ES-I3 (cell line): ENCODE data around the gene AHNAK.
"Not testable (repeated sequence)": the region's sequence is repeated elsewhere in the genome, so short reads cannot be mapped to it uniquely, and the experiment has no call there.

ENCODE experiments used
- H3K36me3 ChIP-seq: 2 replicates; pipeline ENCODE4 v1.6.1; 2013; ENCODE audit warnings: mild to moderate bottlenecking, low read length, control low read depth, moderate library complexity; ENCODE audit not compliant: insufficient read depth
- H3K4me1 ChIP-seq: 2 replicates; pipeline ENCODE4 v1.6.1; 2013; ENCODE audit warnings: mild to moderate bottlenecking, control low read depth, low read length; ENCODE audit not compliant: insufficient read depth
- H3K9ac ChIP-seq: 2 replicates; pipeline ENCODE4 v1.6.1; 2013; ENCODE audit warnings: low read depth, mild to moderate bottlenecking, low read length, moderate library complexity
- H3K9me3 ChIP-seq: 2 replicates; pipeline ENCODE4 v1.6.1; 2013; ENCODE audit warnings: mild to moderate bottlenecking, low read length, moderate library complexity; ENCODE audit not compliant: control insufficient read depth, insufficient read depth

The AHNAK gene

DNA sequence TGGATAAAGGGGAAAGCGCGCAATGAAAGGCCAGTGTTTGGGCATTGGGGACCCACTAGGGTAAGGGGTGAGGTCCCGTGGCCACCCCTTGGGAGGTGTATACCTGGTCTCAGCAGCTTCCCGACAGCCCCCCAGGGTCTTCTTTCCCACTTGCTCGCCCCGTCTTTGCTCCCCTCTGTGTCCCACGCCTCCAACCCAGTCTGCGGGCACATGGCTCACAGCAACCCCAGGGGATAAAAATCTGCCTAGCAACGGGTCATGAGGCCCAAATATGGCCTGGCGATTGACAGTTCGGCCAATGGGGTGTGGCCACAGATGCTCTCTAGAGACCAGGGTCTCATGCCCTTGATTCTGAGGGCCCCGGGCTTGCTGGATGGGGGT, 41.6 kb downstream of the AHNAK start:
- Histone ChIP-seq H3K36me3 (no peaks in the 10 kb centered on the region), H3K4me1 (peaks cover 36% of the 10 kb centered on the region), H3K9ac (peak overlapping the region; percentile 43; the same call in 1 of the 2 replicates), H3K9me3 (no peaks in the 10 kb centered on the region)

DNA sequence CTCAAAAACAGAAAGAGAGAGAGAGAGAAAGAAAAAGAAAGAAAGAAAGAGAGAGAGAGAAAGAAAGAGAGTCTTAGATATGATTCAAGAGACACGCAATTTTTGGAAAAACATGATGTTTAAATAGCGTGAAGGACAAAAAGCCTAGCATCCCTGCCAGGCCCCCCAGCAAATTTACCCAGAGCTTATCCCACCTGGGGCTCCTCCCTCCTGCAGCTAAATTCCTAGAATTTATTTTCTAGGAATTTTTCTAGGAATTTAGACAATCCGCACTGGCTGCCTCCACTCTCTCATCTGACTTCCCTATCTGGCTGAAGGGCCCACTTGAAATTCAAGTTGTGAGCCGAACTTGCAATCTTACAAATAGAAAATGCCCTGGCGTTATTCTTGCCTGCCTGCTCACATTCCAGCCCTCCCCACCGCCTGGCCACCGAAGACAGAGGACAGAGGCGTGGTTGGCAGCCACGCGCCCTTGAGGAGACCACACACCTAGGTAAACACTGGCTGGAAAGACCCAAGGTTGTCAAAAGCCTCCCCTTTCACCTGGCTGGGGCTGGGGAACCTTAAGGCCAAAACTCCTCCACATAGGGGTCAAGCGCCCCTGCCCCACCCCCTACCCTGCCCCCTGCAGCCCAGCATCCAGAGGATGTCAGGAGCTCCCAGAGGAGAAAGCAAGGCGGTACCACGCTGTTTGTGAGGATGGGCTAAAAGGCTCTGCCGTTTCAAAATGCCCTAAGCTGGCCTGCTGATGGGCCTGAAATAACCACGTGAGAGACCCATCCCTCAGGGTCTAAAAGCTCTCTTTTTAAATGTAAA, 42.2 kb downstream of the AHNAK start:
- no peaks in the 10 kb centered on the region for H3K9me3 ChIP-seq
- H3K9ac ChIP-seq = peak overlapping the region; percentile 43; the same call in 1 of the 2 replicates
- peaks cover 42% of the 10 kb centered on the region for H3K4me1 ChIP-seq
- H3K36me3 ChIP-seq = no peaks in the 10 kb centered on the region

DNA sequence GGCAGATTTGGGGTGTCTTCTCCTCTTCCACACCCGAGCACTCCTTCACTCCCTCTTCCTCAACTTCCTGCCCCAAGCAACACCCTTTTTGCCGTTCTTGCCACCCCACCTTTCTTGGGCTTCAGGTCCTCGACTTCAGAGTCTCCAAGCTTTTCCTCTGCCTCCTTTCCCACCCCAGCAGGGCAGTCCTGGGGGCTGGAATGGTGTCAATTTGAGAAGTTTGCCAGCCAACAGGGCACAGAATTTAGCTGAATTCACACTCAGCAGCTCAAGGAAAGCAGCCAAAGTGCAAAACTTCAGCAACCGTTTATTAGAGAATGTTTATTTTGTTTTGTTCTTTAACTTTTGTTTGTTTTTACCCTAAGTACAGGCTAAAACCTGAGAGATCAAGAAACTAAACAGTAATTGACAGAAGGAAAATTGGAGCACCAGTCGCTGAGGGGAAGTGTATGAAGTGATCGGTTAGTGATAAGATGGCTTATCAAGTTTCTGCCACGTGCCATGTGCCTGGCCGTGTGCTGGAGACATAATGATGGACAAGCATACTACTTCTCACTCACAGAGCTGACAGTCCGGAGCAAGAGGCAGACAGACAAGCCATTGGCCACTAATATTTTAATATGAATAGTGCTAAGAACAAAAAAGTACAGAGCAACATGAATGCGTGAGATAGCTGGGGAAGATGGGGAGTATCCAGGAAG, 44.4 kb downstream of the AHNAK start:
- no peak overlapping the region for H3K9ac ChIP-seq
- H3K9me3 ChIP-seq = no peaks in the 10 kb centered on the region
- peaks cover 37% of the 10 kb centered on the region for H3K4me1 ChIP-seq
- H3K36me3 ChIP-seq = no peaks in the 10 kb centered on the region

DNA sequence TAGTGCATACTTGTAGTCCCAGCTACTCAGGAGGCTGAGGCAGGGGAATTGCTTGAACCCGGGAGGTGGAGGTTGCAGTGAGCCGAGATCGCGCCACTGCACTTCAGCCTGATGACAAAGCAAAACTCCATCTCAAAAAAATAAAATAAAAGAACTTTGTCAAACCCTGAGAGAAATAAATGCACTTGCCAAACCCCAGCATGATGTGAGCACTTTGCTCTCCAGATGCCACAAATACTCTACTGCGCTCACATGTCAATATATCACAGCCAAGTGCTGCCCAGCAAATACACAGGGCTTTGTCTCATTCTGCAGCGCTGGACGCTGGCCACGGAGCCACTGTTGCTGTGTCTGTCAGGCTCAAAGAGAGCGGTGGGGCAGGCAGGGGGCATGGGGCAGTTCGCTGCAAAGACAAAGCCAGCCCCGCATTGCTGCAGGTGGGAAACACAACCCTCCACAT, 45.1 kb downstream of the AHNAK start:
- Histone ChIP-seq H3K9ac (no peak overlapping the region), H3K36me3 (no peaks in the 10 kb centered on the region), H3K4me1 (peaks cover 32% of the 10 kb centered on the region)

DNA sequence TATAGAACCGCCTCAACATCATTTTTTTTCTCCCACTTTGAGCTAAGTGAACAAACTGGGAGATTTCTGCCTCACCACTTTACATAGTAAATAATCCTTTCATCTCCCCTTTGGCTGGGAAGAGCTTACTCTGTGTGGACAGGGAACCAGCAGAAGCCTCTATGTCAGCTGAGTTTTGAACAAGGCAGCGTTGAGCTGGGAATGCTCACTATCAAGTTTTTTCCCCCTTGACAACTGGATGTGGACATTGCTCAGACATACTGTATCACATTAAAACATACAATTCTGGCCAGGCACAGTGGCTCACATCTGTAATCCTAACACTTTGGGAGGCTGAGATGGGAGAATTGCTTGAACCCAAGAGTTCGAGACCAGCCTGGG, 46.0 kb downstream of the AHNAK start:
- H3K9me3 ChIP-seq = no peaks in the 10 kb centered on the region
- no peak overlapping the region for H3K9ac ChIP-seq
- H3K4me1 ChIP-seq = peaks cover 30% of the 10 kb centered on the region
- no peaks in the 10 kb centered on the region for H3K36me3 ChIP-seq

More for the DNA sequence above, 45.1 kb downstream of the AHNAK start:
- no peaks in the 10 kb centered on the region for H3K9me3 ChIP-seq

DNA sequence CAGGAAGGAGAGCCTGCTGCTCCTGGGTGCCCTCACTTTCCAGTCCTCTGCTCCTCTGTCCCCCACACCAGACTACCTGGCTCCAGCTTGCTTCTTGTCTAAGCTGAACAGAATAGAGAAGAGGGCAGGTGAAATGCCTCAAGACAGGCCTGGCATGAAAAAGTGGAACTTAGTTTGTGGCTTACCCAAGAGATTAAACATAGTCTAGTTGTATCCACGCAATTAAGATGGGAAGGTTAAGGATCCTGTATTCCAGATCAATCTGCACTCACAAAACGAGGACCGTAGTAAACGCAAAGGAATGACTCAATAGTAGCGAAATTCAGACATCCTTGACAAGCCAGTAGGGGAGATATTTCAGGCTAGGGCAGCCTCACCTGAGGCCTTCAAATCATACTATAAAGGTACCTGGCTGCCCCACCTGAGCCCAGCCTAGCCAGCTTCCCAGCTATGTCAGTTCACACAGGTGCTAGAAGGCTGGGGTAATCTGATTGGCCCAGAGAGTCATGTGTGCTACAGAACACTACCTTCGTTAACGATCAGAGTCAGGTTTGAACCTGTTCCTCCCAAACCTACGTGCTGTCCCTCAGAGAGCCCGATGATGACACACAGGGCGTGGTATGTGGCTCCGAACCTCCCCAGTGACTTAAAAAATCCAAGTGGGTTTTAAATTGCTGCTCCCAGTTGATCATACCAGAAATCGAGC, 46.5 kb downstream of the AHNAK start:
- no peaks in the 10 kb centered on the region for H3K36me3 ChIP-seq
- no peaks in the 10 kb centered on the region for H3K9me3 ChIP-seq
- no peak overlapping the region for H3K9ac ChIP-seq
- peaks cover 27% of the 10 kb centered on the region for H3K4me1 ChIP-seq

DNA sequence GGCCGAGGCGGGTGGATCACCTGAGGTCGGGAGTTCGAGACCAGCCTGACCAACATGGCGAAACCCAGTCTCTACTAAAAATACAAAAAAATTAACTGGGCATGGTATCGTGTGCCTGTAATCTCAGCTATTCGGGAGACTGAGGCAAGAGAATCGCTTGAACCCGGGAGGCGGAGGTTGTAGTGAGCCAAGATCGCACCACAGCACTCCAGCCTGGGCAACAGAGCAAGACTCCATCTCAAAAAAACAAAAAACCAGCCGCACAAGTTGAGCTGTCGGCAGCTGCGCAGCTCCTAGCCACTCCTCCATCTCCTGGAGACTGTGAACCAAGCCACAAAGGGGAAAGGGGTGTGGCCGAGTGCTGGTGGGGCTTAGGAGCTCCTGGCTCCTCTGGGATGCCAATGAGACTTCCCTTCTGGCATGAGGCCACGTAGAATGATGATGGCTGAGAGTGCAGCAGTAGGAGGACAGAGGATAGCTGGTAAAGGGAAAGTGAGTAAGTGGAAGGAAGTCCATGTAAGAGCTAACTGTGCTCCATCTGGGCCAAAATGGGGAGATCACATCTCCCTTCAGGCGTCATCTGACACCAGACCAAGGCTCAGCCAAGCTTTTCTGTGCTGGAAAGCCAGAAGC, 47.2 kb downstream of the AHNAK start:
- not testable (repeated sequence) for H3K9me3 ChIP-seq, H3K36me3 ChIP-seq, H3K9ac ChIP-seq
- peaks cover 23% of the 10 kb centered on the region for H3K4me1 ChIP-seq

DNA sequence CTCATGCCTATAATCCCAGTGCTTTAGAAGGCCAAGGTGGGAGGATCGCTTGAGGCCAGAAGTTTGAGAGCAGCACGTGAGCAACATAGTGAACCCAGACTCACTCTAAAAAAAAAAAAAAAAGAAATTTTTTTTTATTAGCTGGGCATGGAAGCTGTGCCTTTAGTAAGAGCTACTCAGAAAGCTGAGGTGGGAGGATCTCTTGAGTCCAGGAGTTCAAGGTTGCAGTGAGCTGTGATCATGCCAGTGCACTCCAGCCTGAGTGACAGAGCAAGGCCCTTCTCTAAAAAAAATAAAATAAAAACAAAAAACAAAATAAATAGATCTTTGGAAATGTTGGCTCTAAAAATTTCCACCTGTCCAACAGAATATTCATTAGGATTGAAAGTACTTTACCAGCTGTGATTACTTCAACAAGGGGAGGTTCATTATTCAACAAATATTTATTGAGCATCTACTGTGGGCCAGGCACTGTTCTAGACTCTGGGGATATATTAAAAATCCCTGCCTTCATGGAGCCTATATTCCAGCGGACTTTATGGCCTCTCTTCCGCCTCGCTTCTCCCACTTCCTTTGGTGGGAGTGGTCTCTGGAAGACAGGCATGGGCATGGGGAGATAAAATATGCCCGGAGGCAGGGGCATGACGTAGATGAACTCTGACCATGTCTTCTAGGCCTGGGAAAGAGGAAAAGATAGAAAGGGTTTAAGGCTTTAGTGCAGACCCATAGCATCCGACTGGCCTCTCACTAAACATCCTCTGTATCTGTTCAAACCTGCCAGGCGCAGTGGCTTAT, 47.9 kb downstream of the AHNAK start:
- Histone ChIP-seq H3K9ac (no peak overlapping the region), H3K9me3 (no peaks in the 10 kb centered on the region), H3K36me3 (no peaks in the 10 kb centered on the region), H3K4me1 (peaks cover 23% of the 10 kb centered on the region)

DNA sequence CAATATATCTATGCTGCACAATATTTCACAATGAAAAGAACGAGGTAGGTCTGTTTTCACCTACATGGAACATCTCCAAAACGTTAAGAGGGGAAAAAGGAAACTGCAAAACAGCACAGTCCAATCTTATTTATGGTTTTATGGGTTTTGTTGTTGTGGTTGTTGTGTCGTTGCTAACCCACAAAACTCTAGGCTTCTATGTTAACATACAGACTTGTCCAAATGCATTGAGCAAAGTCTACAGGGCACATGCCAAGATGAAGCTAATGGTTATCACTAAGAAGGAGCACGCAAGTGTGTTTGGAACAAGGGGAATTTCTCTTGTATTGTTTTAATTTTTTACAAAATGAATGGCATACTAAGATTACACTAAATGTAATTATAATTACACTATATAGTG, 48.6 kb downstream of the AHNAK start:
- Histone ChIP-seq H3K4me1 (peaks cover 23% of the 10 kb centered on the region), H3K9me3 (no peaks in the 10 kb centered on the region), H3K36me3 (no peaks in the 10 kb centered on the region), H3K9ac (no peak overlapping the region)

DNA sequence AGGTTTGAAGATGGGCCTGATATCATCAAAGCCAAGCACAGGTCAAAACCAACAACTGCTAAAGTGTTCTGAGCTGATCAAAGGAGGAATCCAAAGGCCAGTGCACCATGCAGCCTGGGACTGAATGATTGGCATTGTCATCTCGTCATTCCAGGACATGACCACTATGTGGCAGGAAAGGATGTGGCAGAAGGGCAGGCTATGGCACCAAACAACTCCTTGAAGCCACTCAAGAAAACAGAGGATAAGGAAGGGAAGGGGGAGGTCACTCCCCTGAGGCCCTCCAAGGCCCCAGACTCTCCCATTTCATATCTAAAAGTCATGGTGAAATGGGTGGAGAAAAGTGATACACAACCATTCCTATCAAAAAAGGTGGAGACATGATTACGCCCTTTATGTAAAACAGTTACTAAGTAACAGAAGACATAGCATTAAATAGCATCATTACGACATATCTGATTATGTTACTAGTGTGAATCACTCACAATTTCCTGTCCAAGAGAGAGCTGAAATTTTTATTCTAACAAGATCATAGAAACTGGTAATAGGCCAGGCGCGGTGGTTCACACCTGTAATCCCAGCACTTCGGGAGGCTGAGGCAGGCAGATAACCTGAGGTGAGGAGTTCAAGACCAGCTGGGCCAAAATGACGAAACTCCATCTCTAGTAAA, 49.3 kb downstream of the AHNAK start:
- no peaks in the 10 kb centered on the region for H3K9me3 ChIP-seq
- no peak overlapping the region for H3K9ac ChIP-seq
- peaks cover 23% of the 10 kb centered on the region for H3K4me1 ChIP-seq
- no peaks in the 10 kb centered on the region for H3K36me3 ChIP-seq

DNA sequence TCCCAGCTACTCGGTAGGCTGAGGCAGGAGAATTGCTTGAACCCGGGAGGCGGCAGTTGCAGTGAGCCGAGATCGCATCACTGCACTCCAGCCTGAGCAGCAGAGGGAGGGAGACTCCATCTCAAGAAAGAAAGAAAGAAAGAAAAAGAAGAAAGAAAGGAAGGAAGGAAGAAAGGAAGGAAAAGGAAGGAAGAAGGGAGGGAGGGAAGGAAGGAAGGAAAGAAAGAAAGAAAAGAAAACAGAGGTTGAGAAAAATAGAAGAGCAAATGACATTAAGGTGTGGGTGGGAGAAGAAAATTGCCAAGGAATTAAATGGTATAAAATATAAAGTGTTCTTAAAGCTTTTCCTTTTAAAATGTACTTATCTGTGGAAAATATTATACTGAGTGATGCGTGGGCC, 49.9 kb downstream of the AHNAK start:
- H3K9me3 ChIP-seq = no peaks in the 10 kb centered on the region
- H3K9ac ChIP-seq = no peak overlapping the region

DNA sequence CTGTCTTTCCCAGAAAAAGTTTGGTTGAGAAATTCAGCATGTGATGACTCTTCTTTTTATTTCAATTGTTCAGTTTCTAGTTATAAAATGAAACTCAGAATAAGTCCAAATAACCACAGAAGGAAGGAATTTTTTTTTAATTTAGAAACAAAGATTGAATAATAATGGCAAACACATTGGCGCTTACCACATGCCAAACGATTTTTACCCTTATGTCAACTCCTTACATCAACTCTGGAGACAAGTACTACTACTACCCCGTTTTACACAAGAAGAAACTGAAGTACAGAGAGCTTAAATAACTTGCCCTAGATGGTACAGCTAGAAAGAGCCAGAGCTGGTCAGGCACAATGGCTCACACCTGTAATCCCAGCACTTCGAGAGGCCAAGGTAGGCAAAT, 52.4 kb downstream of the AHNAK start:
- no peaks in the 10 kb centered on the region for H3K36me3 ChIP-seq
- no peak overlapping the region for H3K9ac ChIP-seq
- no peaks in the 10 kb centered on the region for H3K4me1 ChIP-seq
- no peaks in the 10 kb centered on the region for H3K9me3 ChIP-seq

More for the DNA sequence above, 49.9 kb downstream of the AHNAK start:
- Histone ChIP-seq H3K36me3 (no peaks in the 10 kb centered on the region), H3K4me1 (peaks cover 18% of the 10 kb centered on the region)

DNA sequence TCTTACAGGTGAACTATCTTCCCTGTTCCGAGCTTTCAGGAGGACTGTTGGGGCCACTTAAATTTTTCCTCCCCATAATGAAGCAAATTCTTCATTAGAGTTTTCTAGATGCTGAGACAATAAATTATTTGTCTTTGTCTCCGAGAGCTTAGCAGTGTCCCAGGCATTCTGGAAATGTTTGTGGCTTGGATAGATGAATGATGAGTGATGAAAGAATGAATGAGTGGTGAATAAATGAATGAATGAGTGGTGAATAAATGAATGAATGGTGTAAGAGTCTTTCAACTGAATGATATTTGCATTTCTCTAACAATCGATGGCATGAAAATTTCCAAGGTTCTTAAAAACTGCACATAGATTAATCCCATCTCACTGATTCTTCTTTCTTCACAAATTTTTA, 52.8 kb downstream of the AHNAK start:
- H3K4me1 ChIP-seq = no peaks in the 10 kb centered on the region
- H3K36me3 ChIP-seq = no peaks in the 10 kb centered on the region
- no peaks in the 10 kb centered on the region for H3K9me3 ChIP-seq
- H3K9ac ChIP-seq = no peak overlapping the region
